HepG2 (cell line): Measurements from ENCODE around the gene OR1S2. TPM values are rescaled to one million over a fixed set of nuclear protein-coding genes. Genes with fewer than 3 reads are reported as not detected.

Experiments
- ATAC-seq: fragments of 200-7000 bp; cut with Tn5 transposase; 3 replicates; pipeline ENCODE4 v1.9.1; 2020; ENCODE audit warnings: mild to moderate bottlenecking, moderate library complexity
- BruUV-seq: library from RNA; stranded (reverse); fragments of 400-500 nt; replicated peaks from 2 replicates; lab custom pipeline; 2021; lab: Mats Ljungman, UMichigan
- CTCF ChIA-PET: fragments of 300-600 bp; formaldehyde crosslinking; extraction: SDS; loops from one replicate; lab custom pipeline; 2021; ENCODE audit warnings: low total read pairs, inconsistent platforms, low intra/inter-chr PET ratio; lab: Yijun Ruan, JAX
- POLR2A ChIA-PET: fragments of 350-600 bp; sonication (Branson Sonifier 250); formaldehyde crosslinking; loops from one replicate; lab custom pipeline; 2020; ENCODE audit warnings: antibody characterized with exemption, inconsistent platforms; lab: Yijun Ruan, JAX
- DNase-seq: peaks from one replicate; pipeline ENCODE4 v3.0.0-alpha.2; 2015; ENCODE audit warnings: low spot score
- FAIRE-seq: peaks from 3 replicates; lab custom pipeline; 2011; peaks lifted over from hg19 to GRCh38; lab: Jason Lieb, UNC
- H2AFZ ChIP-seq: one replicate; pipeline ENCODE4 v1.6.1; 2011; ENCODE audit warnings: low read length, inconsistent platforms
- H3K27ac ChIP-seq: fragments of 300-600 bp; 3 replicates; pipeline ENCODE4 v1.8.0; 2011; ENCODE audit warnings: mixed run types, mild to moderate bottlenecking, mixed read lengths, low read length, inconsistent platforms; ENCODE audit not compliant: insufficient read depth; ENCODE audit errors: extremely low read length
- H3K27me3 ChIP-seq, 2 experiments: fragments of 200-600 bp in 1 of 2; 2 replicates in 1 of 2; 3 replicates in 1 of 2; pipeline versions ENCODE4 v1.6.0 to v1.8.0; 2011; ENCODE audit warnings: low read length in 2 of 2, mild to moderate bottlenecking in 2 of 2, moderate library complexity in 2 of 2, inconsistent platforms in 1 of 2; ENCODE audit not compliant: insufficient read depth in 2 of 2, control insufficient read depth in 1 of 2
- H3K36me3 ChIP-seq, 2 experiments: fragments of 200-600 bp in 1 of 2; replicated peaks in 1 of 2; 2 replicates in 1 of 2; 3 replicates in 1 of 2; pipeline versions ENCODE4 v1.5.1 to v1.8.0; 2011; ENCODE audit warnings: low read length in 2 of 2, inconsistent platforms in 1 of 2; ENCODE audit not compliant: insufficient read depth in 2 of 2, control insufficient read depth in 1 of 2
- H3K4me1 ChIP-seq: 2 replicates; pipeline ENCODE4 v1.5.1; 2012; ENCODE audit warnings: low read length, inconsistent platforms; ENCODE audit not compliant: insufficient read depth
- H3K4me2 ChIP-seq: 2 replicates; pipeline ENCODE4 v1.6.0; 2011; ENCODE audit warnings: low read depth, low read length, inconsistent platforms
- H3K4me3 ChIP-seq, 3 experiments: fragments of 200-600 bp in 1 of 3; sonication (generic), shearing (Covaris generic) in 1 of 3; replicated peaks in 1 of 3; 2 replicates each; pipeline ENCODE4 v1.5.1; 2011 to 2016; ENCODE audit warnings: low read length in 3 of 3, inconsistent platforms in 2 of 3, low read depth in 2 of 3, mild to moderate bottlenecking in 2 of 3, control low read depth in 1 of 3, mixed read lengths in 1 of 3; ENCODE audit not compliant: insufficient read depth in 1 of 3
- H3K79me2 ChIP-seq: one replicate; pipeline ENCODE4 v1.6.1; 2011; ENCODE audit warnings: low read length, inconsistent platforms; ENCODE audit not compliant: insufficient read depth
- H3K9ac ChIP-seq: 2 replicates; pipeline ENCODE4 v1.6.0; 2011; ENCODE audit warnings: mild to moderate bottlenecking, low read depth, low read length, inconsistent platforms; ENCODE audit not compliant: insufficient read depth
- H3K9me3 ChIP-seq: 2 replicates; pipeline ENCODE4 v1.5.1; 2012; ENCODE audit warnings: mild to moderate bottlenecking, low read length
- H4K20me1 ChIP-seq: 2 replicates; pipeline ENCODE4 v1.6.0; 2011; ENCODE audit warnings: inconsistent platforms, mild to moderate bottlenecking, low read length, moderate library complexity; ENCODE audit not compliant: insufficient read depth
- GABPA ChIP-seq, 2 experiments: IDR thresholded peaks; 2 replicates each; pipeline ENCODE4 v1.6.1; 2011 to 2016; ENCODE audit warnings: low read depth in 2 of 2, low read length in 1 of 2, missing biosample characterization in 1 of 2, missing genetic modification characterization in 1 of 2
- JUNB ChIP-seq: sonication (generic); formaldehyde crosslinking; IDR thresholded peaks from 2 replicates; pipeline ENCODE4 v1.8.0; 2022; ENCODE audit warnings: missing genetic modification reagents, mild to moderate bottlenecking, borderline replicate concordance
- KDM5B ChIP-seq: sonication (generic); formaldehyde crosslinking; IDR thresholded peaks from 2 replicates; pipeline ENCODE4 v1.4.0; 2020; ENCODE audit warnings: missing genetic modification reagents, mild to moderate bottlenecking, borderline replicate concordance
- NFYB ChIP-seq: sonication (generic); formaldehyde crosslinking; IDR thresholded peaks from 2 replicates; pipeline ENCODE4 v1.4.0; 2020; ENCODE audit warnings: missing genetic modification reagents
- ZFP36L1 ChIP-seq: sonication (generic); formaldehyde crosslinking; IDR thresholded peaks from 2 replicates; pipeline ENCODE4 v1.8.0; 2022; ENCODE audit warnings: mild to moderate bottlenecking, missing genetic modification reagents, moderate library complexity
- ZFP62 ChIP-seq: sonication (generic); formaldehyde crosslinking; IDR thresholded peaks from 2 replicates; pipeline ENCODE4 v1.4.0; 2020; ENCODE audit warnings: missing genetic modification reagents
- ZIK1 ChIP-seq: sonication (generic); formaldehyde crosslinking; IDR thresholded peaks from 2 replicates; pipeline ENCODE4 v1.5.0; 2020; ENCODE audit warnings: mild to moderate bottlenecking, low read depth, missing genetic modification reagents, borderline replicate concordance
- ZNF230 ChIP-seq: sonication (generic); formaldehyde crosslinking; IDR thresholded peaks from 2 replicates; pipeline ENCODE4 v1.4.0; 2020; ENCODE audit warnings: mild to moderate bottlenecking, missing genetic modification reagents
- ZNF354B ChIP-seq: sonication (generic); formaldehyde crosslinking; IDR thresholded peaks from 2 replicates; pipeline ENCODE4 v1.8.0; 2022; ENCODE audit warnings: mild to moderate bottlenecking, missing genetic modification reagents
- ZSCAN25 ChIP-seq: sonication (generic); formaldehyde crosslinking; IDR thresholded peaks from 2 replicates; pipeline ENCODE4 v1.8.0; 2022; ENCODE audit warnings: mild to moderate bottlenecking, missing genetic modification reagents
- WGBS: methylation state at CpG from one replicate; pipeline ENCODE4 v1.1.6; 2017; ENCODE audit warnings: low lambda C conversion rate; 5-methylcytosine and 5-hydroxymethylcytosine counted together
- in situ Hi-C: cut with HindIII; loops from 2 replicates; pipeline ENCODE4 v1.10.0; 2017; ENCODE audit warnings: low pct_unique_long_range_greater_than_20kb; ENCODE audit not compliant: extremely low pct_ligation_motif_present
- intact Hi-C: fragments of 100-400 bp; cut with micrococcal nuclease; formaldehyde crosslinking; loops from one replicate; pipeline ENCODE4 v1.10.0; 2022; ENCODE audit not compliant: unreplicated experiment
- polyA plus RNA-seq, 8 experiments: library from polyadenylated mRNA; depleted of rRNA in 3 of 8; stranded (reverse) in 7 of 8; unstranded in 1 of 8; fragments of >200 nt; fragmentation: Illumina TruSeq in 4 of 8; extraction: Trizol in 4 of 8; gene quantifications; 2 replicates each; pipeline versions ENCODE4 v1.2.1 to v1.2.3, GENCODE V29; 2011 to 2016; ENCODE audit warnings: low read depth in 4 of 8, missing spikeins in 1 of 8, mixed read lengths in 1 of 8; ENCODE audit not compliant: insufficient read depth in 1 of 8
- total RNA-seq, 5 experiments: library from RNA; depleted of rRNA; stranded (reverse); fragments of >200 nt; fragmentation: Illumina TruSeq; extraction: Trizol; gene quantifications; 2 replicates each; pipeline ENCODE4 v1.2.3, GENCODE V29; 2016; ENCODE audit warnings: low read depth in 1 of 5
- TF ChIP-seq, protein P1 (sequence below): sonication (generic); formaldehyde crosslinking; IDR thresholded peaks from 2 replicates; pipeline ENCODE4 v1.4.0; 2020; ENCODE audit warnings: mild to moderate bottlenecking, missing genetic modification reagents
- TF ChIP-seq, protein P2 (sequence below): sonication (generic); formaldehyde crosslinking; IDR thresholded peaks from 2 replicates; pipeline ENCODE4 v1.4.0; 2020; ENCODE audit warnings: missing genetic modification reagents
- TF ChIP-seq, protein P3 (sequence below): sonication (generic); formaldehyde crosslinking; conservative IDR thresholded peaks from 2 replicates; pipeline ENCODE4 v1.8.0; 2022; ENCODE audit warnings: mild to moderate bottlenecking, moderate library complexity, missing genetic modification reagents
- TF ChIP-seq, protein P4 (sequence below): sonication (generic); formaldehyde crosslinking; IDR thresholded peaks from 2 replicates; pipeline ENCODE4 v1.5.0; 2020; ENCODE audit warnings: missing genetic modification reagents

Gene OR1S2
- total and polyA plus RNA-seq, 2 of the 13 experiments (the other 11 are each of a cell fraction or from before 2014, with no cell fraction given), result not detected

DNA sequence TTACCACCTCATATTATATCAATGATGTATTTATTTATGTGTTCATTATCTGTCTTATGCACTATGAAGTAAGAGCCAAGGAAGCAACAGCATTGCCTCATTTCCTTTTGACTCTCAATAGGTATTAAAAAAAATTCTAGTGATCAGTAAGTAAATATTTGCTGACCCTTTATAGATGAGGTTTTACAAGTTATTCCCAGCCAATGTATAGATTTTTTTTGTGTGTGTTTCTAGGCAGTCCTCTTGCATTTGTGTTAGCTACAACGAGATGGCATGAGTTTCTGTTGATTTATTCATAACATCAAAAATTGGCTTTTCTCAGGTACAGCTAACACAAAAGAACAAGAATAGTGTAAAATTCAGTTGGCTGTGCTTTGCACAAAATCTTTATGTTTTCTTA, 4.7 kb downstream of the OR1S2 start:
- no TSS peak for BruUV-seq
- Histone ChIP-seq H2AFZ (no peak overlapping the region), H3K27me3 (no peaks in the 10 kb centered on the region), H3K9ac (no peak overlapping the region), H3K4me2 (no peak overlapping the region), H4K20me1 (no peaks in the 10 kb centered on the region), H3K27ac (no peak overlapping the region), H3K4me1 (no peaks in the 10 kb centered on the region), H3K9me3 (peaks cover 20% of the 10 kb centered on the region), H3K79me2 (no peaks in the 10 kb centered on the region), H3K36me3 (no peaks in the 10 kb centered on the region), H3K4me3 (no peak overlapping the region)
- TF ChIP-seq ZNF230 (CRISPR knock-in tag) (no peak), GABPA (IDR thresholded peaks at IDR 0.05; ENCODE audit: low read depth, low read length) (no peak), GABPA (CRISPR knock-in tag; IDR thresholded peaks at IDR 0.05; ENCODE audit: low read depth) (no peak), KDM5B (no peak), ZSCAN25 (CRISPR knock-in tag) (no peak), JUNB (CRISPR knock-in tag) (no peak), ZNF354B (no peak), ZFP62 (CRISPR knock-in tag) (no peak), ZIK1 (CRISPR knock-in tag) (no peak), NFYB (CRISPR knock-in tag) (no peak), ZFP36L1 (CRISPR knock-in tag) (no peak)
- TF ChIP-seq, protein P1, sequence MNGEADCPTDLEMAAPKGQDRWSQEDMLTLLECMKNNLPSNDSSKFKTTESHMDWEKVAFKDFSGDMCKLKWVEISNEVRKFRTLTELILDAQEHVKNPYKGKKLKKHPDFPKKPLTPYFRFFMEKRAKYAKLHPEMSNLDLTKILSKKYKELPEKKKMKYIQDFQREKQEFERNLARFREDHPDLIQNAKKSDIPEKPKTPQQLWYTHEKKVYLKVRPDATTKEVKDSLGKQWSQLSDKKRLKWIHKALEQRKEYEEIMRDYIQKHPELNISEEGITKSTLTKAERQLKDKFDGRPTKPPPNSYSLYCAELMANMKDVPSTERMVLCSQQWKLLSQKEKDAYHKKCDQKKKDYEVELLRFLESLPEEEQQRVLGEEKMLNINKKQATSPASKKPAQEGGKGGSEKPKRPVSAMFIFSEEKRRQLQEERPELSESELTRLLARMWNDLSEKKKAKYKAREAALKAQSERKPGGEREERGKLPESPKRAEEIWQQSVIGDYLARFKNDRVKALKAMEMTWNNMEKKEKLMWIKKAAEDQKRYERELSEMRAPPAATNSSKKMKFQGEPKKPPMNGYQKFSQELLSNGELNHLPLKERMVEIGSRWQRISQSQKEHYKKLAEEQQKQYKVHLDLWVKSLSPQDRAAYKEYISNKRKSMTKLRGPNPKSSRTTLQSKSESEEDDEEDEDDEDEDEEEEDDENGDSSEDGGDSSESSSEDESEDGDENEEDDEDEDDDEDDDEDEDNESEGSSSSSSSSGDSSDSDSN (CRISPR knock-in tag), result no peak
- TF ChIP-seq, protein P2, sequence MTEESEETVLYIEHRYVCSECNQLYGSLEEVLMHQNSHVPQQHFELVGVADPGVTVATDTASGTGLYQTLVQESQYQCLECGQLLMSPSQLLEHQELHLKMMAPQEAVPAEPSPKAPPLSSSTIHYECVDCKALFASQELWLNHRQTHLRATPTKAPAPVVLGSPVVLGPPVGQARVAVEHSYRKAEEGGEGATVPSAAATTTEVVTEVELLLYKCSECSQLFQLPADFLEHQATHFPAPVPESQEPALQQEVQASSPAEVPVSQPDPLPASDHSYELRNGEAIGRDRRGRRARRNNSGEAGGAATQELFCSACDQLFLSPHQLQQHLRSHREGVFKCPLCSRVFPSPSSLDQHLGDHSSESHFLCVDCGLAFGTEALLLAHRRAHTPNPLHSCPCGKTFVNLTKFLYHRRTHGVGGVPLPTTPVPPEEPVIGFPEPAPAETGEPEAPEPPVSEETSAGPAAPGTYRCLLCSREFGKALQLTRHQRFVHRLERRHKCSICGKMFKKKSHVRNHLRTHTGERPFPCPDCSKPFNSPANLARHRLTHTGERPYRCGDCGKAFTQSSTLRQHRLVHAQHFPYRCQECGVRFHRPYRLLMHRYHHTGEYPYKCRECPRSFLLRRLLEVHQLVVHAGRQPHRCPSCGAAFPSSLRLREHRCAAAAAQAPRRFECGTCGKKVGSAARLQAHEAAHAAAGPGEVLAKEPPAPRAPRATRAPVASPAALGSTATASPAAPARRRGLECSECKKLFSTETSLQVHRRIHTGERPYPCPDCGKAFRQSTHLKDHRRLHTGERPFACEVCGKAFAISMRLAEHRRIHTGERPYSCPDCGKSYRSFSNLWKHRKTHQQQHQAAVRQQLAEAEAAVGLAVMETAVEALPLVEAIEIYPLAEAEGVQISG (CRISPR knock-in tag), result no peak
- TF ChIP-seq, protein P3, sequence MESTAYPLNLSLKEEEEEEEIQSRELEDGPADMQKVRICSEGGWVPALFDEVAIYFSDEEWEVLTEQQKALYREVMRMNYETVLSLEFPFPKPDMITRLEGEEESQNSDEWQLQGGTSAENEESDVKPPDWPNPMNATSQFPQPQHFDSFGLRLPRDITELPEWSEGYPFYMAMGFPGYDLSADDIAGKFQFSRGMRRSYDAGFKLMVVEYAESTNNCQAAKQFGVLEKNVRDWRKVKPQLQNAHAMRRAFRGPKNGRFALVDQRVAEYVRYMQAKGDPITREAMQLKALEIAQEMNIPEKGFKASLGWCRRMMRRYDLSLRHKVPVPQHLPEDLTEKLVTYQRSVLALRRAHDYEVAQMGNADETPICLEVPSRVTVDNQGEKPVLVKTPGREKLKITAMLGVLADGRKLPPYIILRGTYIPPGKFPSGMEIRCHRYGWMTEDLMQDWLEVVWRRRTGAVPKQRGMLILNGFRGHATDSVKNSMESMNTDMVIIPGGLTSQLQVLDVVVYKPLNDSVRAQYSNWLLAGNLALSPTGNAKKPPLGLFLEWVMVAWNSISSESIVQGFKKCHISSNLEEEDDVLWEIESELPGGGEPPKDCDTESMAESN (CRISPR knock-in tag), result no peak
- TF ChIP-seq, protein P4, sequence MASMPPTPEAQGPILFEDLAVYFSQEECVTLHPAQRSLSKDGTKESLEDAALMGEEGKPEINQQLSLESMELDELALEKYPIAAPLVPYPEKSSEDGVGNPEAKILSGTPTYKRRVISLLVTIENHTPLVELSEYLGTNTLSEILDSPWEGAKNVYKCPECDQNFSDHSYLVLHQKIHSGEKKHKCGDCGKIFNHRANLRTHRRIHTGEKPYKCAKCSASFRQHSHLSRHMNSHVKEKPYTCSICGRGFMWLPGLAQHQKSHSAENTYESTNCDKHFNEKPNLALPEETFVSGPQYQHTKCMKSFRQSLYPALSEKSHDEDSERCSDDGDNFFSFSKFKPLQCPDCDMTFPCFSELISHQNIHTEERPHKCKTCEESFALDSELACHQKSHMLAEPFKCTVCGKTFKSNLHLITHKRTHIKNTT, result no peak
- no peak for DNase-seq
- in situ Hi-C loops, result no loop called here
- intact Hi-C loops, result no loop called here
- ATAC-seq, result no peak
- ChIA-PET POLR2A (no interaction called here), CTCF (no interaction called here)
- FAIRE-seq, result no peak
- 0% methylated on average over 1 of the region's 1 CpG for WGBS
